A549 (cell line): ENCODE data around the gene CCDC106. TPM values are rescaled to one million over a fixed set of nuclear protein-coding genes. Genes with fewer than 3 reads are reported as not detected.

Experiments used
- ATAC-seq, 2 experiments: fragments of 200-7000 bp in 1 of 2; fragments of >200 bp in 1 of 2; cut with Nextera tagmentation in 1 of 2; cut with Tn5 transposase in 1 of 2; 3 replicates each; pipeline versions ENCODE4 v1.8.0 to v1.9.1; 2018 to 2020; ENCODE audit warnings: mild to moderate bottlenecking in 1 of 2, moderate library complexity in 1 of 2
- CTCF ChIA-PET: fragments of 300-600 bp; sonication (Branson Sonifier 250); formaldehyde crosslinking; extraction: SDS; loops from one replicate; lab custom pipeline; 2021; ENCODE audit warnings: antibody characterized with exemption, inconsistent platforms; lab: Yijun Ruan, JAX
- POLR2A ChIA-PET: fragments of 350-600 bp; formaldehyde crosslinking; extraction: SDS; loops from one replicate; lab custom pipeline; 2021; ENCODE audit warnings: antibody characterized with exemption, inconsistent platforms; lab: Yijun Ruan, JAX
- DNase-seq, 2 experiments: peaks; one replicate each; pipeline versions ENCODE4 v3.0.0 to v3.0.0-alpha.2; 2011 to 2016; ENCODE audit warnings: low read depth in 1 of 2, low spot score in 1 of 2
- FAIRE-seq: peaks from 2 replicates; lab custom pipeline; 2011; peaks lifted over from hg19 to GRCh38; lab: Jason Lieb, UNC
- H3K27ac ChIP-seq, 2 experiments: fragments of >200 bp; sonication (Bioruptor Twin); formaldehyde crosslinking; 3 replicates each; pipeline ENCODE4 v1.5.1; 2016 to 2017
- H3K4me1 ChIP-seq: fragments of >200 bp; sonication (Bioruptor Twin); formaldehyde crosslinking; 3 replicates; pipeline ENCODE4 v1.6.1; 2016
- H3K4me2 ChIP-seq: fragments of >200 bp; sonication (Bioruptor Twin); formaldehyde crosslinking; 3 replicates; pipeline ENCODE4 v1.6.1; 2016
- H3K4me3 ChIP-seq: fragments of >200 bp; sonication (Bioruptor Twin); formaldehyde crosslinking; 3 replicates; pipeline ENCODE4 v1.5.1; 2016
- H3K9me3 ChIP-seq: fragments of >200 bp; sonication (Bioruptor Twin); formaldehyde crosslinking; 3 replicates; pipeline ENCODE4 v1.6.1; 2016
- BHLHE40 ChIP-seq: IDR thresholded peaks from 2 replicates; pipeline ENCODE4 v1.6.1; 2012; ENCODE audit warnings: low read depth, low read length, inconsistent platforms
- CBX2 ChIP-seq: fragments of 200-600 bp; sonication (generic); IDR thresholded peaks from 2 replicates; pipeline ENCODE4 v1.6.1; 2016; ENCODE audit warnings: low read depth, mild to moderate bottlenecking, borderline replicate concordance
- CEBPB ChIP-seq, 2 experiments: fragments of >200 bp in 1 of 2; sonication (Bioruptor Twin) in 1 of 2; formaldehyde crosslinking in 1 of 2; IDR thresholded peaks; 2 replicates each; pipeline ENCODE4 v1.6.1; 2012 to 2016
- CHD4 ChIP-seq: fragments of 200-600 bp; sonication (generic); IDR thresholded peaks from 2 replicates; pipeline ENCODE4 v1.6.1; 2016; ENCODE audit warnings: antibody characterized with exemption, mild to moderate bottlenecking, borderline replicate concordance
- E2F6 ChIP-seq: IDR thresholded peaks from 2 replicates; pipeline ENCODE4 v1.6.1; 2012; ENCODE audit warnings: low read depth, borderline replicate concordance
- EHMT2 ChIP-seq: fragments of 200-600 bp; sonication (generic); IDR thresholded peaks from 2 replicates; pipeline ENCODE4 v1.6.1; 2016; ENCODE audit warnings: antibody characterized with exemption, low read depth, mild to moderate bottlenecking, moderate library complexity
- FOSB ChIP-seq: fragments of 250-450 bp; sonication (Bioruptor Pico); IDR thresholded peaks from 2 replicates; pipeline ENCODE4 v1.5.0; 2020; ENCODE audit warnings: mild to moderate bottlenecking, moderate library complexity
- FOSL2 ChIP-seq, 2 experiments: fragments of 450-650 bp in 1 of 2; fragments of >200 bp in 1 of 2; sonication (Bioruptor Twin) in 1 of 2; formaldehyde crosslinking; IDR thresholded peaks; 2 replicates each; pipeline versions ENCODE4 v1.5.0 to v1.6.1; 2016 to 2020; ENCODE audit warnings: mild to moderate bottlenecking in 1 of 2, moderate library complexity in 1 of 2
- FOXS1 ChIP-seq: fragments of 250-450 bp; sonication (Bioruptor Pico); IDR thresholded peaks from 2 replicates; pipeline ENCODE4 v1.5.0; 2020; ENCODE audit warnings: mild to moderate bottlenecking, moderate library complexity
- HDAC2 ChIP-seq: fragments of 200-600 bp; sonication (generic); IDR thresholded peaks from 2 replicates; pipeline ENCODE4 v1.6.1; 2016
- HOXB13 ChIP-seq: fragments of 250-450 bp; sonication (Bioruptor Pico); IDR thresholded peaks from 2 replicates; pipeline ENCODE4 v1.5.0; 2020; ENCODE audit warnings: low read depth, mild to moderate bottlenecking, moderate library complexity
- MAX ChIP-seq: IDR thresholded peaks from 2 replicates; pipeline ENCODE4 v1.6.1; 2012
- MAZ ChIP-seq: fragments of 150-350 bp; IDR thresholded peaks from 2 replicates; pipeline ENCODE4 v1.6.1; 2014; ENCODE audit warnings: antibody characterized with exemption, low read depth, low read length, borderline replicate concordance
- MYC ChIP-seq: IDR thresholded peaks from 2 replicates; pipeline ENCODE4 v1.6.1; 2012; ENCODE audit warnings: mild to moderate bottlenecking, inconsistent platforms, low read length, improper control_type of control experiment, borderline replicate concordance
- NFE2L2 ChIP-seq: fragments of 150-350 bp; conservative IDR thresholded peaks from 2 replicates; pipeline ENCODE4 v1.6.1; 2014; ENCODE audit warnings: low read length
- NR3C1 ChIP-seq: fragments of >200 bp; sonication (Bioruptor Twin); formaldehyde crosslinking; IDR thresholded peaks from 3 replicates; pipeline ENCODE4 v1.6.1; 2017
- PHF8 ChIP-seq: fragments of 200-600 bp; sonication (generic); IDR thresholded peaks from 2 replicates; pipeline ENCODE4 v1.6.1; 2016; ENCODE audit warnings: low read depth, mild to moderate bottlenecking, antibody characterized with exemption, moderate library complexity, borderline replicate concordance
- RARB ChIP-seq: fragments of 250-450 bp; sonication (Bioruptor Pico); IDR thresholded peaks from 2 replicates; pipeline ENCODE4 v1.8.0; 2021; ENCODE audit warnings: mild to moderate bottlenecking, moderate library complexity
- SREBF2 ChIP-seq: fragments of 450-650 bp; IDR thresholded peaks from 2 replicates; pipeline ENCODE4 v1.6.1; 2014; ENCODE audit warnings: mild to moderate bottlenecking, moderate library complexity
- TFCP2L1 ChIP-seq: fragments of 250-450 bp; sonication (Bioruptor Pico); IDR thresholded peaks from 2 replicates; pipeline ENCODE4 v1.5.0; 2021; ENCODE audit warnings: mild to moderate bottlenecking
- ZC3H11A ChIP-seq: fragments of 450-650 bp; IDR thresholded peaks from 2 replicates; pipeline ENCODE4 v1.6.1; 2014; ENCODE audit warnings: antibody characterized with exemption, mild to moderate bottlenecking
- WGBS: methylation state at CpG from one replicate; pipeline ENCODE4 v1.1.6; 2017; ENCODE audit errors: missing lambda C conversion rate; 5-methylcytosine and 5-hydroxymethylcytosine counted together
- polyA plus RNA-seq, 4 experiments: library from polyadenylated mRNA; depleted of rRNA in 3 of 4; stranded (reverse); fragments of >200 nt; fragmentation: RNase III in 1 of 4; extraction: RNeasy Plus Mini Kit Qiagen cat#74134 plus additional on column Dnase treatment in 1 of 4; gene quantifications; 2 replicates in 3 of 4; 3 replicates in 1 of 4; pipeline ENCODE4 v1.2.3, GENCODE V29; 2011 to 2017

The CCDC106 gene
- polyA plus RNA-seq, 2 of the 4 experiments (the other 2 are of a cell fraction) = 5.2 to 17.6 TPM

GRCh38 chr19:55689411-55690108, 41.5 kb downstream of the CCDC106 start:
- H3K4me3 ChIP-seq = no peak overlapping the region
- no peak overlapping the region for H3K4me2 ChIP-seq
- ChIA-PET POLR2A (no interaction called here), CTCF (no interaction called here)
- TF ChIP-seq NR3C1 = no peak
- TF ChIP-seq FOSB = no peak
- TF ChIP-seq NFE2L2 = no peak
- TF ChIP-seq SREBF2 = no peak
- TF ChIP-seq CHD4 = no peak
- TF ChIP-seq ZC3H11A = no peak
- no peak for TF ChIP-seq RARB (CRISPR knock-in tag)
- TF ChIP-seq BHLHE40 = no peak
- no peak for TF ChIP-seq MAZ
- TF ChIP-seq FOXS1 (CRISPR knock-in tag) = no peak
- no peak for TF ChIP-seq HOXB13 (CRISPR knock-in tag)
- no peak for TF ChIP-seq EHMT2
- 93% methylated on average over 33 of the region's 35 CpGs for WGBS
- no peaks in the 10 kb centered on the region for H3K4me1 ChIP-seq
- DNase-seq (no peak), ATAC-seq (no peak), FAIRE-seq (no peak)
- no peak overlapping the region for H3K27ac ChIP-seq
- no peaks in the 10 kb centered on the region for H3K9me3 ChIP-seq

GRCh38 chr19:55690109-55690768, 42.2 kb downstream of the CCDC106 start:
- FAIRE-seq = no peak
- H3K9me3 ChIP-seq = no peaks in the 10 kb centered on the region
- TF ChIP-seq MAX (no peak), PHF8 (no peak), FOXS1 (CRISPR knock-in tag) (no peak), EHMT2 (no peak), CBX2 (no peak), E2F6 (no peak)
- TF ChIP-seq, all 56 proteins: peak for 0
- 89% methylated on average over 18 of the region's 25 CpGs for WGBS
- ChIA-PET POLR2A (no interaction called here), CTCF (interaction anchor here (1.1 kb wide), 1 partner anchor 13 kb away, joined by 4 read pairs; no protein-coding TSS in a partner anchor)
- H3K4me2 ChIP-seq = no peak overlapping the region
- H3K4me1 ChIP-seq = no peaks in the 10 kb centered on the region
- DNase-seq (no peak), ATAC-seq (no peak; a peak in 1 of 6 replicates)
- no peak overlapping the region for H3K27ac ChIP-seq
- no peak overlapping the region for H3K4me3 ChIP-seq

DNA sequence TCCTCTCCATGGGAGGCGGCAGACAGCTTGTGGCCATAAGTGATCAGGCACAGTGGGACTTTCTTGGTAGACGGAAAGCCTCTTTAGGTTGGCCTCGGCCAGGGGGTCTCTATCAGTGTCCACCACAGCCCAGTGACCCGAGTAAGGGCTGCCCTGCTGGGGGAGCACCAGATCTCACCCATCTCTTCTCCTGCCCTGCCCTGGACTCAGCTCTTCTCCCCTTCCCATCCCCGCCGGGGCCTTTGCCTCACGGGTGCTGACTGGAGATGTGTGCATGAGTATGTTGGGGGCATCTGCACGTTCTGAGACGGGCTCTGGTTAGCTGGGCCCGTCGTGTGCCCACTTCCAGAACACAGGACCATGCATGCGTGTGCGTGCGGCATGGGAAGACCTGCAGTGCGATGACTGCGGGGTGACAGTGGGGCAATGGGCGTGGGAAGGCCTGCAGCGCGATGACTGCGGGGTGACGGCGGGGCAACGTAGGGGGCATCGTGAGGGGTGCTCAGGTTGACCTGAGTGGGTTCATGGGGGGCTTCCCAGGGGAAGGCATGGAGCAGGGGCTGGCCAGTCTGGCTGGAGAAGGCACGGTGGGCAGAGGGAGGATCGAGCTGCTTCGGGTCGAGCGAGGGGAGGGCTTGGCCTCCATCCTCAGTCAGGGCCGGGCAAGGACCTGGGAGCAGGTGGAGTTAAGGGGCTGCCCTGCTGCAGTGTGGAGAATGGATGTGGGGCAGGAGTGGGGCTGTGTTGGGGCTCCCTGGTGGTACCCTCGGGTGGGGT, 42.9 kb downstream of the CCDC106 start:
- FAIRE-seq = no peak
- H3K9me3 ChIP-seq = no peaks in the 10 kb centered on the region
- CTCF ChIA-PET = interaction anchor here (1.1 kb wide), 1 partner anchor 12 kb away, joined by 4 read pairs; no protein-coding TSS in a partner anchor
- POLR2A ChIA-PET = no interaction called here
- DNase-seq = no peak
- H3K4me2 ChIP-seq = no peak overlapping the region
- no peaks in the 10 kb centered on the region for H3K4me1 ChIP-seq
- WGBS = 93% methylated on average over 30 of the region's 31 CpGs
- ATAC-seq = no peak
- H3K4me3 ChIP-seq = no peak overlapping the region
- no peak for TF ChIP-seq FOXS1 (CRISPR knock-in tag)
- TF ChIP-seq EHMT2 = no peak
- no peak for TF ChIP-seq MAX
- no peak for TF ChIP-seq FOSL2 (IDR thresholded peaks at IDR 0.05)
- no peak for TF ChIP-seq FOSL2 (CRISPR knock-in tag; IDR thresholded peaks at IDR 0.05)
- no peak for TF ChIP-seq HDAC2
- no peak for TF ChIP-seq TFCP2L1 (CRISPR knock-in tag)
- no peak for TF ChIP-seq MYC
- no peak for TF ChIP-seq CEBPB (IDR thresholded peaks at IDR 0.05)
- TF ChIP-seq E2F6 = no peak
- H3K27ac ChIP-seq = no peak overlapping the region
